ENCODE measurements around the gene WWOX.

GRCh38 chr16:78987666-78988065 is 888.2 kb downstream of the WWOX start:
- no peak for TF ChIP-seq CTCF (conservative IDR thresholded peaks at IDR 0.05)
- no peak for TF ChIP-seq EZH2 (IDR thresholded peaks at IDR 0.05; ENCODE audit: low read depth)

Measured in PC-9 (cell line).